SH-SY5Y (cell line): ENCODE measurements around the gene MAGEA1.

Experiments used
- GATA2 ChIP-seq: IDR thresholded peaks from 2 replicates; pipeline ENCODE4 v1.6.1; 2011; ENCODE audit warnings: mild to moderate bottlenecking, low read depth, low read length
- GATA3 ChIP-seq: IDR thresholded peaks from 2 replicates; pipeline ENCODE4 v1.6.1; 2011; ENCODE audit warnings: low read depth, mild to moderate bottlenecking, low read length, moderate library complexity

GRCh38 chrX:153226344-153227185 lies 47.5 kb downstream of the MAGEA1 start:
- TF ChIP-seq GATA2 (no peak), GATA3 (no peak)
